PC-3 (cell line): ENCODE data around the gene SALL4. TPM values are rescaled to one million over a fixed set of nuclear protein-coding genes. Genes with fewer than 3 reads are reported as not detected.
A peak's percentile ranks its signal among the peaks of the same experiment; 100 is the strongest.

Experiments
- ATAC-seq: fragments of 200-7000 bp; cut with Tn5 transposase; 2 replicates; pipeline ENCODE4 v1.9.1; 2020; ENCODE audit warnings: mild to moderate bottlenecking, moderate library complexity
- BruUV-seq: library from RNA; stranded (reverse); fragments of 400-500 nt; replicated peaks from 2 replicates; lab custom pipeline; 2021; lab: Mats Ljungman, UMichigan
- CTCF ChIA-PET: fragments of 300-600 bp; sonication (Branson Sonifier 250); formaldehyde crosslinking; loops from one replicate; lab custom pipeline; 2022; ENCODE audit warnings: antibody characterized with exemption; lab: Charles Lee
- POLR2A ChIA-PET: fragments of 300-600 bp; sonication (Branson Sonifier 250); formaldehyde crosslinking; loops from one replicate; lab custom pipeline; 2022; ENCODE audit warnings: antibody characterized with exemption; ENCODE audit not compliant: unreplicated experiment; lab: Charles Lee
- DNase-seq: peaks from one replicate; pipeline ENCODE4 v3.0.0-alpha.2; 2015
- H2AFZ ChIP-seq: fragments of 300-600 bp; sonication (generic); 2 replicates; pipeline ENCODE4 v1.6.0; 2016; ENCODE audit warnings: antibody characterized with exemption, low read length
- H3F3A ChIP-seq: fragments of 300-600 bp; sonication (generic); one replicate; pipeline ENCODE4 v1.6.0; 2017; ENCODE audit warnings: antibody characterized with exemption, low read length, control low read depth, mild to moderate bottlenecking; ENCODE audit not compliant: unreplicated experiment
- H3K27ac ChIP-seq: fragments of 300-600 bp; sonication (generic); 2 replicates; pipeline ENCODE4 v1.5.1; 2016; ENCODE audit warnings: mild to moderate bottlenecking, low read length
- H3K27me3 ChIP-seq: fragments of 300-600 bp; sonication (generic); 2 replicates; pipeline ENCODE4 v1.6.1; 2016; ENCODE audit warnings: low read length, mixed read lengths
- H3K36me3 ChIP-seq: fragments of 300-600 bp; sonication (generic); 2 replicates; pipeline ENCODE4 v1.6.1; 2016; ENCODE audit warnings: low read depth, mixed run types, low read length, mixed read lengths
- H3K4me1 ChIP-seq: fragments of 300-600 bp; sonication (generic); 2 replicates; pipeline ENCODE4 v1.5.1; 2016; ENCODE audit warnings: low read length; ENCODE audit not compliant: insufficient read depth
- H3K4me2 ChIP-seq: fragments of 300-600 bp; sonication (generic); 2 replicates; pipeline ENCODE4 v1.6.0; 2016; ENCODE audit warnings: low read length
- H3K4me3 ChIP-seq: fragments of 300-600 bp; sonication (generic); 2 replicates; pipeline ENCODE4 v1.5.1; 2016; ENCODE audit warnings: mild to moderate bottlenecking, low read length, mixed read lengths
- H3K79me2 ChIP-seq: fragments of 300-600 bp; sonication (generic); 2 replicates; pipeline ENCODE4 v1.6.1; 2017; ENCODE audit warnings: low read length, mixed read lengths
- H3K9ac ChIP-seq: fragments of 300-600 bp; sonication (generic); 2 replicates; pipeline ENCODE4 v1.6.0; 2016; ENCODE audit warnings: mild to moderate bottlenecking, low read length
- H3K9me2 ChIP-seq: fragments of 300-600 bp; sonication (generic); replicated peaks from 2 replicates; pipeline ENCODE4 v1.6.1; 2016; ENCODE audit warnings: mixed run types, low read length, mixed read lengths
- H3K9me3 ChIP-seq: fragments of 300-600 bp; sonication (generic); 2 replicates; pipeline ENCODE4 v1.6.1; 2016; ENCODE audit warnings: low read length, mixed read lengths
- H4K20me1 ChIP-seq: fragments of 300-600 bp; sonication (generic); 2 replicates; pipeline ENCODE4 v1.6.1; 2016; ENCODE audit warnings: low read length, mixed read lengths
- EZH2 ChIP-seq: fragments of 300-600 bp; sonication (generic); IDR thresholded peaks from one replicate; pipeline ENCODE4 v1.6.1; 2017; ENCODE audit warnings: antibody characterized with exemption, mild to moderate bottlenecking, low read length; ENCODE audit not compliant: unreplicated experiment
- EZH2phosphoT487 ChIP-seq: fragments of 300-600 bp; sonication (generic); IDR thresholded peaks from 2 replicates; pipeline ENCODE4 v1.6.1; 2018; ENCODE audit warnings: mild to moderate bottlenecking, antibody characterized with exemption, low read length, borderline replicate concordance
- intact Hi-C: fragments of 100-400 bp; cut with micrococcal nuclease; formaldehyde crosslinking; loops from 2 replicates; pipeline ENCODE4 v1.9.0; 2023
- total RNA-seq: library from RNA; depleted of rRNA; stranded (reverse); fragments of >200 nt; gene quantifications from 2 replicates; pipeline ENCODE4 v1.2.3, GENCODE V29; 2014
- TF ChIP-seq, protein P1 (sequence below): fragments of 300-600 bp; sonication (generic); conservative IDR thresholded peaks from 2 replicates; pipeline ENCODE4 v1.5.1; 2017; ENCODE audit warnings: antibody characterized with exemption, low read depth, mild to moderate bottlenecking, low read length

SALL4 gene
- total RNA-seq, 1 experiment from 2014 or later: 3.1 TPM

GRCh38 chr20:51752343-51752951 is 49.9 kb downstream of the SALL4 start:
- Histone ChIP-seq H3K4me3 (peak overlapping the region; percentile 14; the same call in 1 of the 2 replicates), H3K27ac (peak overlapping the region; percentile 87), H3K9me3 (no peaks in the 10 kb centered on the region), H3K79me2 (peaks cover 72% of the 10 kb centered on the region), H3K36me3 (no peaks in the 10 kb centered on the region), H4K20me1 (no peaks in the 10 kb centered on the region), H3K4me1 (peaks cover 54% of the 10 kb centered on the region), H3F3A (peaks cover 8% of the 10 kb centered on the region), H2AFZ (no peak overlapping the region), H3K27me3 (no peaks in the 10 kb centered on the region), H3K9me2 (no peaks in the 10 kb centered on the region), H3K9ac (peak overlapping the region; percentile 67), H3K4me2 (peak overlapping the region; percentile 67)
- ChIA-PET POLR2A (interaction anchor here (0.6 to 1.0 kb wide), 3 partner anchors 13 to 59 kb away, joined by 3 to 7 read pairs (median 3); no protein-coding TSS in a partner anchor), CTCF (interaction anchor here (0.5 to 0.6 kb wide), 2 partner anchors 52 to 310 kb away, joined by 4 to 5 read pairs; no protein-coding TSS in a partner anchor)
- BruUV-seq: TSS peak; percentile 78
- TF ChIP-seq, protein P1, sequence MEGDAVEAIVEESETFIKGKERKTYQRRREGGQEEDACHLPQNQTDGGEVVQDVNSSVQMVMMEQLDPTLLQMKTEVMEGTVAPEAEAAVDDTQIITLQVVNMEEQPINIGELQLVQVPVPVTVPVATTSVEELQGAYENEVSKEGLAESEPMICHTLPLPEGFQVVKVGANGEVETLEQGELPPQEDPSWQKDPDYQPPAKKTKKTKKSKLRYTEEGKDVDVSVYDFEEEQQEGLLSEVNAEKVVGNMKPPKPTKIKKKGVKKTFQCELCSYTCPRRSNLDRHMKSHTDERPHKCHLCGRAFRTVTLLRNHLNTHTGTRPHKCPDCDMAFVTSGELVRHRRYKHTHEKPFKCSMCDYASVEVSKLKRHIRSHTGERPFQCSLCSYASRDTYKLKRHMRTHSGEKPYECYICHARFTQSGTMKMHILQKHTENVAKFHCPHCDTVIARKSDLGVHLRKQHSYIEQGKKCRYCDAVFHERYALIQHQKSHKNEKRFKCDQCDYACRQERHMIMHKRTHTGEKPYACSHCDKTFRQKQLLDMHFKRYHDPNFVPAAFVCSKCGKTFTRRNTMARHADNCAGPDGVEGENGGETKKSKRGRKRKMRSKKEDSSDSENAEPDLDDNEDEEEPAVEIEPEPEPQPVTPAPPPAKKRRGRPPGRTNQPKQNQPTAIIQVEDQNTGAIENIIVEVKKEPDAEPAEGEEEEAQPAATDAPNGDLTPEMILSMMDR: no peak
- TF ChIP-seq EZH2 (no peak), EZH2phosphoT487 (no peak)
- ATAC-seq (peak; percentile 42), DNase-seq (peak; percentile 97)
- intact Hi-C loops: loop anchor here (1.0 to 5.0 kb wide), 7 partner anchors 8 to 190 kb away; partner anchors contain the start of gene SALL4

DNA sequence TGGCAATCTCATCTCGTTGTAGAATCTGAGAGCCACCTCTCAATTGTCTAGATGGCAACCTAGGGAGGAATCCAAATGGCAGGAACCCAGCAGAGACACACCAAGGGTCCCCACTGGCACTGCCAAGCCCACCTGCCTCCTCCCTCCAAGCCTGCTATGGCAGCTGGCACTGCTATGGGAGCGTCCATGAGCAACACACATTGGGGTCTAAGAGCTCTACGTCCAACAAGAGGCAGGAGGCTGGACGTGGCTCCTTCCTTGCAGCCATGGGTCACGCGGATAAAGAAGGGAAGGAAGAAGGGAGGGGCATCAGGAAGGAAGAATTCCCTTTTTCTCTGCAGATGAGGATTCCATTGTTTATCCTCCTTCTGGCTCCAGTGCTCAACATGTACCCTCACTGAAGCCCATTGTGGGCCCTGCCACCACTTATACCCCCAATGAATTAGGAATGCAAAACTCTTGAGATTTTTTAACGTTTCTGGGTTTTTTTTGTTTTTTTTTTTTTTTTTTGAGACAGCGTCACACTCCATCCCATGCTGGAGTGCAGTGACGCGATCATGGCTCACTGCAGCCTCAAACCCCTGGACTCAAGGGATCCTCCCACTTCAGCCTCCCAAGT is 51.4 kb downstream of the SALL4 start:
- TSS peak; percentile 62 for BruUV-seq
- Histone ChIP-seq H3K4me2 (peak overlapping the region; percentile 64), H3K4me3 (no peak overlapping the region; the same call in 1 of the 2 replicates), H3K9me2 (no peaks in the 10 kb centered on the region), H4K20me1 (no peaks in the 10 kb centered on the region), H3K27ac (peak overlapping the region; percentile 87), H3K9ac (peak overlapping the region; percentile 56), H3K27me3 (no peaks in the 10 kb centered on the region), H3F3A (peaks cover 8% of the 10 kb centered on the region), H3K4me1 (peaks cover 57% of the 10 kb centered on the region), H2AFZ (no peak overlapping the region), H3K79me2 (peaks cover 68% of the 10 kb centered on the region), H3K36me3 (no peaks in the 10 kb centered on the region), H3K9me3 (no peaks in the 10 kb centered on the region)
- no peak for TF ChIP-seq EZH2phosphoT487
- TF ChIP-seq, protein P1: no peak
- no peak for TF ChIP-seq EZH2
- DNase-seq (no peak), ATAC-seq (no peak)
- ChIA-PET POLR2A (interaction anchor here (0.6 kb wide), 1 partner anchor 16 kb away, joined by 3 read pairs; no protein-coding TSS in a partner anchor), CTCF (no interaction called here)
- intact Hi-C loops: loop anchor here (5.0 kb wide), 2 partner anchors 51 to 189 kb away; partner anchors contain the start of gene SALL4
